ENCODE results near the gene BIN1. TPM values are rescaled to one million over a fixed set of nuclear protein-coding genes. Genes with fewer than 3 reads are reported as not detected.

BIN1 gene
- total RNA-seq, 2 experiments from 2014 or later = 1.5 to 14.1 TPM

DNA sequence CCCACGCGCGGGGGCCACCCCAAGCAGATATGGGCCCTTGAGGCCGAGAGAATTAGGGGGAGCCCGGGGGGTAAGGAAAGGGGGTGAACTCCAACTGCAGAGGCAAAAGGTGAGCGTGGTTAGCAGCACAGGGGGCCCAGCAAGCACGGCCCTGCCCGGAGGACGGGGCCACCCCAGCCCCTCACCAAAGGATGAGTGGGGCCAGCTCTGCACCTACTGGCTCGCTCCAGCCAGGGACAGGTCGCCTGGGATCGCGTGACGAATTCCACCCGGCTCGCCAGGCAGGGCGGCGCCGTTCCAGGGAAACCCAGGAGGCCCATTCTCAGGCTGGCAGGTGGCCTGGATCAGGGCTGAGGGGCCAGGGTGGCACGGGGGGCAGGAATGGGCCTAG is 38.6 kb downstream of the BIN1 start:
- H3K36me3 ChIP-seq (ENCODE audit: insufficient read depth, low read length) = no peaks in the 10 kb centered on the region
- no peak overlapping the region for H3K27ac ChIP-seq (ENCODE audit: low read depth, low read length, poor library complexity, severe bottlenecking)
- TF ChIP-seq, protein P1, sequence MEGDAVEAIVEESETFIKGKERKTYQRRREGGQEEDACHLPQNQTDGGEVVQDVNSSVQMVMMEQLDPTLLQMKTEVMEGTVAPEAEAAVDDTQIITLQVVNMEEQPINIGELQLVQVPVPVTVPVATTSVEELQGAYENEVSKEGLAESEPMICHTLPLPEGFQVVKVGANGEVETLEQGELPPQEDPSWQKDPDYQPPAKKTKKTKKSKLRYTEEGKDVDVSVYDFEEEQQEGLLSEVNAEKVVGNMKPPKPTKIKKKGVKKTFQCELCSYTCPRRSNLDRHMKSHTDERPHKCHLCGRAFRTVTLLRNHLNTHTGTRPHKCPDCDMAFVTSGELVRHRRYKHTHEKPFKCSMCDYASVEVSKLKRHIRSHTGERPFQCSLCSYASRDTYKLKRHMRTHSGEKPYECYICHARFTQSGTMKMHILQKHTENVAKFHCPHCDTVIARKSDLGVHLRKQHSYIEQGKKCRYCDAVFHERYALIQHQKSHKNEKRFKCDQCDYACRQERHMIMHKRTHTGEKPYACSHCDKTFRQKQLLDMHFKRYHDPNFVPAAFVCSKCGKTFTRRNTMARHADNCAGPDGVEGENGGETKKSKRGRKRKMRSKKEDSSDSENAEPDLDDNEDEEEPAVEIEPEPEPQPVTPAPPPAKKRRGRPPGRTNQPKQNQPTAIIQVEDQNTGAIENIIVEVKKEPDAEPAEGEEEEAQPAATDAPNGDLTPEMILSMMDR (conservative IDR thresholded peaks at IDR 0.05; ENCODE audit: low read length) = no peak
- TF ChIP-seq EZH2phosphoT487 (IDR thresholded peaks at IDR 0.05; ENCODE audit: borderline replicate concordance, low read depth, low read length) = no peak
- no peak overlapping the region for H3K4me2 ChIP-seq (ENCODE audit: low read length)
- H2AFZ ChIP-seq (ENCODE audit: low read length) = no peak overlapping the region
- ChIA-PET CTCF (ENCODE audit: unreplicated experiment) (no interaction called here), POLR2A (interaction anchor here (0.6 kb wide), 1 partner anchor 91 kb away, joined by 10 read pairs; no protein-coding TSS in a partner anchor)
- no peaks in the 10 kb centered on the region for H3K4me1 ChIP-seq (ENCODE audit: insufficient read depth, low read length, poor library complexity, severe bottlenecking)
- intact Hi-C loops (cut with micrococcal nuclease; ENCODE audit: unreplicated experiment) = loop anchor here (2.0 kb wide), 1 partner anchor 104 kb away; no protein-coding TSS in a partner anchor
- no TSS peak for BruUV-seq (replicated peaks)
- no peaks in the 10 kb centered on the region for H4K20me1 ChIP-seq (ENCODE audit: insufficient read depth, low read length)
- no peak for DNase-seq (ENCODE audit: low spot score)
- no peaks in the 10 kb centered on the region for H3K9me3 ChIP-seq (ENCODE audit: low read length)
- no peaks in the 10 kb centered on the region for H3K9me2 ChIP-seq (ENCODE audit: insufficient read depth, low read length)
- no peaks in the 10 kb centered on the region for H3K79me2 ChIP-seq (ENCODE audit: insufficient read depth, low read depth, low read length)
- H3K4me3 ChIP-seq (ENCODE audit: low read depth, low read length, poor library complexity, severe bottlenecking) = no peak overlapping the region

DNA sequence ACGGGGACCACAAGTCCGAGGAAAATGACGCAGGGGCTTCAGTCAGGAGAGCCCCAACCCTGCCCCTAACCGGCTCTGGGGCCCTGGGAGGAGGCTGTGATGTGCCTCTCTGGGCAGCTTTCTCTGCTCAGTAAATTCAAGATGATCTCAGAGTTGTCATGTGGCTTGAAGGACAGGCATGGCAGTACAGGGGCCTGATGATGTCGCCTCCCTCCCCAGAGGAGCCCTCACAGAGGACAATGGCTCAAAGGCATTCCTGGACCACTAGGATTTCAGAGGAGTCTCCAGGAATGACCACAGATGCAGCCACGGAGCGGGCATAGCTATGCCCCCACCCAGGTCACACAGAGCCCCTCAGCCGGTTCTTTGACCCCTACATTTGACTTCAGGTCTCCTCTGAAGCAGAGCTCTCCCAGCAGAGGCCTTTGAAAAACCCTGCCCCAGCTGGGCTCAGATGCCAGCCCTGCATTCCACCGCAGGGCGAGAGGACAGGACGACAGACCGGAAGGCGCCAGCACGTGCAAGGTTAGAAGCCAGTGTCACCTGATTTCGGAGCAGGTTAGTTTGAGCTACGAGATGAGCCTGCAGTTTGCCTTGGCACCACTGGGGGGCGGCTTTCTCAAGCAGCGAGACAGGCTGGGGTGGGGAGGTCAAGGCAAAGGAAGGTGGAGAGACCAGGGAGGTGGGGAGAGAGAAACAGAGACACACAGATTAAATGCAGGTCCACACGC is 39.2 kb downstream of the BIN1 start:
- no TSS peak for BruUV-seq (replicated peaks)
- peak; percentile 58 for DNase-seq (ENCODE audit: low spot score)
- no peaks in the 10 kb centered on the region for H3K9me3 ChIP-seq (ENCODE audit: low read length)
- TF ChIP-seq, protein P1 (conservative IDR thresholded peaks at IDR 0.05; ENCODE audit: low read length) = peak; percentile 79
- no peak for TF ChIP-seq EZH2phosphoT487 (IDR thresholded peaks at IDR 0.05; ENCODE audit: borderline replicate concordance, low read depth, low read length)
- intact Hi-C loops (cut with micrococcal nuclease; ENCODE audit: unreplicated experiment) = loop anchor here (2.0 kb wide), 1 partner anchor 105 kb away; no protein-coding TSS in a partner anchor
- no peak overlapping the region for H3K27ac ChIP-seq (ENCODE audit: low read depth, low read length, poor library complexity, severe bottlenecking)
- H3K79me2 ChIP-seq (ENCODE audit: insufficient read depth, low read depth, low read length) = no peaks in the 10 kb centered on the region
- no peaks in the 10 kb centered on the region for H3K9me2 ChIP-seq (ENCODE audit: insufficient read depth, low read length)
- ChIA-PET POLR2A (interaction anchor here (0.6 kb wide), 1 partner anchor 92 kb away, joined by 10 read pairs; no protein-coding TSS in a partner anchor), CTCF (ENCODE audit: unreplicated experiment) (interaction anchor here (0.6 kb wide), 1 partner anchor 12 kb away, joined by 3 read pairs; no protein-coding TSS in a partner anchor)
- no peak overlapping the region for H3K4me2 ChIP-seq (ENCODE audit: low read length)
- H3K36me3 ChIP-seq (ENCODE audit: insufficient read depth, low read length) = no peaks in the 10 kb centered on the region
- H3K4me3 ChIP-seq (ENCODE audit: low read depth, low read length, poor library complexity, severe bottlenecking) = no peak overlapping the region
- no peaks in the 10 kb centered on the region for H4K20me1 ChIP-seq (ENCODE audit: insufficient read depth, low read length)
- H3K4me1 ChIP-seq (ENCODE audit: insufficient read depth, low read length, poor library complexity, severe bottlenecking) = no peaks in the 10 kb centered on the region
- H2AFZ ChIP-seq (ENCODE audit: low read length) = no peak overlapping the region

DNA sequence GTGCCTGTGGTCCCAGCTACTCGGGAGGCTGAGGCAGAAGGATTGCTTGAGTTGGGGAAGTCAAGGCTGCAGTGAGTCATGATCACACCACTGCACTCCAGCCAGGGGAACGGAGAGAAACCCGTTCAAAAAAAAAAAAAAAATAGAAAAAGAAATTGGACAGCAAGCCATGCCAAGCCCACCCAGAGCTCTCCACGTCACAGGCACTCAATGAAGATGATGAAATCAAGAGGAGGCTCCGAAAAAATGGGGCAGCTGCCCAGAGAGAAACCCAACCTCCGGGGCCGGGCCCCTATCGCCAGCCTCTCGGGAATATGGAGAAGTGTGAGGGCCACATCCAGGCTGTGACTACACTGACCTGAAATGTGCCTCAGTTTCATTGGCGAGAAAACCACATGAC is 40.0 kb downstream of the BIN1 start:
- Histone ChIP-seq H3K27ac (ENCODE audit: low read depth, low read length, poor library complexity, severe bottlenecking) (no peak overlapping the region), H3K79me2 (ENCODE audit: insufficient read depth, low read depth, low read length) (no peaks in the 10 kb centered on the region), H3K4me2 (ENCODE audit: low read length) (no peak overlapping the region), H3K9me2 (ENCODE audit: insufficient read depth, low read length) (no peaks in the 10 kb centered on the region), H3K36me3 (ENCODE audit: insufficient read depth, low read length) (no peaks in the 10 kb centered on the region), H2AFZ (ENCODE audit: low read length) (no peak overlapping the region), H3K4me1 (ENCODE audit: insufficient read depth, low read length, poor library complexity, severe bottlenecking) (no peaks in the 10 kb centered on the region), H3K9me3 (ENCODE audit: low read length) (no peaks in the 10 kb centered on the region), H3K4me3 (ENCODE audit: low read depth, low read length, poor library complexity, severe bottlenecking) (no peak overlapping the region), H4K20me1 (ENCODE audit: insufficient read depth, low read length) (no peaks in the 10 kb centered on the region)
- BruUV-seq (replicated peaks) = no TSS peak
- CTCF ChIA-PET (ENCODE audit: unreplicated experiment) = no interaction called here
- TF ChIP-seq, protein P1 (conservative IDR thresholded peaks at IDR 0.05; ENCODE audit: low read length) = no peak
- no peak for TF ChIP-seq EZH2phosphoT487 (IDR thresholded peaks at IDR 0.05; ENCODE audit: borderline replicate concordance, low read depth, low read length)
- intact Hi-C loops (cut with micrococcal nuclease; ENCODE audit: unreplicated experiment) = no loop called here
- no peak for DNase-seq (ENCODE audit: low spot score)
- POLR2A ChIA-PET = no interaction called here
